ENCODE data around the gene BCL2L12.
"Not testable (repeated sequence)": the region's sequence is repeated elsewhere in the genome, so short reads cannot be mapped to it uniquely, and the experiment has no call there.

BCL2L12 gene

GRCh38 chr19:49665351-49666119 is at the start of gene BCL2L12, which contains the start of gene IRF3:
Gene BCL2L12 (plus strand): TSS chr19:49665933. CDS start chr19:49666693, 760 bp downstream.
Gene IRF3 (minus strand): TSS chr19:49665857. CDS start chr19:49664838, 1,019 bp downstream.
- peak; percentile 99 for DNase-seq (ENCODE audit: low read depth, low spot score)

GRCh38 chr19:49616532-49616931 is 49.2 kb upstream of the BCL2L12 start:
- no peak for DNase-seq (ENCODE audit: low read depth, low spot score)

- no peak for DNase-seq (ENCODE audit: low read depth, low spot score)
These were observed 48.8 kb upstream of the BCL2L12 start for GRCh38 chr19:49616945-49617344.

GRCh38 chr19:49617860-49618259 is 47.9 kb upstream of the BCL2L12 start:
- not testable (repeated sequence) for DNase-seq (ENCODE audit: low read depth, low spot score)

- no peak for DNase-seq (ENCODE audit: low read depth, low spot score)
These were observed 40.5 kb upstream of the BCL2L12 start for GRCh38 chr19:49624967-49625910.

- DNase-seq (ENCODE audit: low read depth, low spot score) = no peak
These were observed 39.5 kb upstream of the BCL2L12 start for GRCh38 chr19:49626226-49626625.

GRCh38 chr19:49629659-49630058 is 36.1 kb upstream of the BCL2L12 start:
- no peak for DNase-seq (ENCODE audit: low read depth, low spot score)

GRCh38 chr19:49631014-49631588 is 34.6 kb upstream of the BCL2L12 start:
- peak; percentile 12 for DNase-seq (ENCODE audit: low read depth, low spot score)

GRCh38 chr19:49631610-49632192 is 34.0 kb upstream of the BCL2L12 start:
- DNase-seq (ENCODE audit: low read depth, low spot score) = no peak

- DNase-seq (ENCODE audit: low read depth, low spot score) = no peak
These were observed 33.2 kb upstream of the BCL2L12 start for GRCh38 chr19:49632576-49632975.

GRCh38 chr19:49633273-49633672 is 32.5 kb upstream of the BCL2L12 start:
- peak; percentile 13 for DNase-seq (ENCODE audit: low read depth, low spot score)

- DNase-seq (ENCODE audit: low read depth, low spot score) = peak; percentile 40
These were observed 30.1 kb upstream of the BCL2L12 start for GRCh38 chr19:49635530-49636232.

GRCh38 chr19:49636233-49636932 is 29.4 kb upstream of the BCL2L12 start:
- no peak for DNase-seq (ENCODE audit: low read depth, low spot score)

- peak; percentile 81 for DNase-seq (ENCODE audit: low read depth, low spot score)
These were observed 27.7 kb upstream of the BCL2L12 start for GRCh38 chr19:49637821-49638738.

GRCh38 chr19:49639401-49640112 is 26.2 kb upstream of the BCL2L12 start:
- DNase-seq (ENCODE audit: low read depth, low spot score) = peak; percentile 28

GRCh38 chr19:49640113-49640898 is 25.4 kb upstream of the BCL2L12 start, which contains the start of gene RRAS:
Gene RRAS (minus strand): TSS chr19:49640143. CDS start chr19:49640098, 45 bp downstream.
- peak; percentile 100 for DNase-seq (ENCODE audit: low read depth, low spot score)

- peak; percentile 100 for DNase-seq (ENCODE audit: low read depth, low spot score)
These were observed 23.8 kb upstream of the BCL2L12 start, which contains the start of gene SCAF1 for GRCh38 chr19:49641688-49642491. Gene SCAF1 (plus strand): TSS chr19:49642209. CDS start chr19:49645027, 2,818 bp downstream.

Data from astrocyte of the hippocampus (primary cell).